ENCODE data around the gene LRPPRC.

The LRPPRC gene

DNA sequence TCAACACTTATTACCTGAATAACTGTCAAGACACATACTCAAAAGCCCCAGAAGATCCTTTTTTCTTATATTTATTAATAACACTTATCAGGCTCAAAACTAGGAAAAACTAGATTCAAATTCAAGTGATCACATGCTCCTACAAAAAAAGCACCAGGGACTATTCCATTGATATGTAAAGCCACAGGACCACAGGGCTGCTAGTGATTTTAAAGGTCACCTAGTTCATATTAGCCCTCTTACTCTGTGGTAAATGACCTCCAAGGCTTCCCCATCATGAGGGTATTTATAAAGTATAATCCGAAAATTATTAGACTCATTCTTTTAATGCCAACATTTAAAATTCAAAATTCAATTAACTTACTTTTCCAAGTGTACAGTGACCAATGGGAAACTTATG is 52.5 kb downstream of the LRPPRC start:
- no peak overlapping the region for H3K4me3 ChIP-seq (ENCODE audit: control insufficient read depth, low read depth, low read length)
- TF ChIP-seq, protein P1, sequence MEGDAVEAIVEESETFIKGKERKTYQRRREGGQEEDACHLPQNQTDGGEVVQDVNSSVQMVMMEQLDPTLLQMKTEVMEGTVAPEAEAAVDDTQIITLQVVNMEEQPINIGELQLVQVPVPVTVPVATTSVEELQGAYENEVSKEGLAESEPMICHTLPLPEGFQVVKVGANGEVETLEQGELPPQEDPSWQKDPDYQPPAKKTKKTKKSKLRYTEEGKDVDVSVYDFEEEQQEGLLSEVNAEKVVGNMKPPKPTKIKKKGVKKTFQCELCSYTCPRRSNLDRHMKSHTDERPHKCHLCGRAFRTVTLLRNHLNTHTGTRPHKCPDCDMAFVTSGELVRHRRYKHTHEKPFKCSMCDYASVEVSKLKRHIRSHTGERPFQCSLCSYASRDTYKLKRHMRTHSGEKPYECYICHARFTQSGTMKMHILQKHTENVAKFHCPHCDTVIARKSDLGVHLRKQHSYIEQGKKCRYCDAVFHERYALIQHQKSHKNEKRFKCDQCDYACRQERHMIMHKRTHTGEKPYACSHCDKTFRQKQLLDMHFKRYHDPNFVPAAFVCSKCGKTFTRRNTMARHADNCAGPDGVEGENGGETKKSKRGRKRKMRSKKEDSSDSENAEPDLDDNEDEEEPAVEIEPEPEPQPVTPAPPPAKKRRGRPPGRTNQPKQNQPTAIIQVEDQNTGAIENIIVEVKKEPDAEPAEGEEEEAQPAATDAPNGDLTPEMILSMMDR (IDR thresholded peaks at IDR 0.05; ENCODE audit: control insufficient read depth, insufficient read depth, low read depth, low read length, missing control alignments) = no peak
- no peak for DNase-seq (ENCODE audit: low read depth)

DNA sequence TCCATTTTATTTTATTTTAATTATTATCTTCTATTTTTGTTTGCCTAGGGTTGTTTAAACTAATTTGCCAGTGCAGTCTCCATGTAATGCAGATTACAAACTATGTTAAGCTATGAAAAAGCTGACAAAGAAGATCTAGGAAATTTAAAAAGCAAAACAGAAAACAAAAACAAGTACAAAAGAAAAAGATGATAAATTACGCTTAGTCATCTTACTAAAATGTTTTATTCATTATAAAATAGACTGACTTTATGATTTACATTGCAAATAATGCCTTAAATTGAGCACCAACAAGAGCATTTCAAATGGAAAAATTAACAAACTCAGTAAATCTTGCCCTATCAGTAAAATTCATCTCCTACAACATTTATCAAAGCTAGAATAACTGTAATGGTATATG is 52.9 kb downstream of the LRPPRC start:
- TF ChIP-seq, protein P1 (IDR thresholded peaks at IDR 0.05; ENCODE audit: control insufficient read depth, insufficient read depth, low read depth, low read length, missing control alignments) = no peak
- DNase-seq (ENCODE audit: low read depth) = no peak
- H3K4me3 ChIP-seq (ENCODE audit: control insufficient read depth, low read depth, low read length) = no peak overlapping the region

DNA sequence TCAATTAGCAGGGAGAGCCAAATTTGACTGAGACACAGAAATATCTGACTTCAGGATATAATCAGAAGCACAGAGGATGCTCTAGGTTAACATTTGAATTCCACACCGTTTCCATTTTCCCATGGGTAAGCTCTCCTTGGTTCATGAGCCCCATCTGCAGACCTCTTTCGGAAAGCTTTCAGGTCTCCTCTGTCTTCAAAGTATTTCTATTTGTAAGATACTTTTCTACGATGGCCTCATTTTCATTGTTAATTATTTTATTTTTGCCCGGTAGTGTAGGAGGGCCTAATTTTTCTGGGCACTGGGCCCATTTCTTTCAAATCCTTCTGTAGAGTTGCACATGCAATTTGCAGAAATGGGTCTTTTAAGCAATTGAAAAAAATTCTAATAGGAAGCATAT is 53.8 kb downstream of the LRPPRC start:
- no peak for DNase-seq (ENCODE audit: low read depth)
- H3K4me3 ChIP-seq (ENCODE audit: control insufficient read depth, low read depth, low read length) = no peak overlapping the region
- TF ChIP-seq, protein P1 (IDR thresholded peaks at IDR 0.05; ENCODE audit: control insufficient read depth, insufficient read depth, low read depth, low read length, missing control alignments) = no peak

DNA sequence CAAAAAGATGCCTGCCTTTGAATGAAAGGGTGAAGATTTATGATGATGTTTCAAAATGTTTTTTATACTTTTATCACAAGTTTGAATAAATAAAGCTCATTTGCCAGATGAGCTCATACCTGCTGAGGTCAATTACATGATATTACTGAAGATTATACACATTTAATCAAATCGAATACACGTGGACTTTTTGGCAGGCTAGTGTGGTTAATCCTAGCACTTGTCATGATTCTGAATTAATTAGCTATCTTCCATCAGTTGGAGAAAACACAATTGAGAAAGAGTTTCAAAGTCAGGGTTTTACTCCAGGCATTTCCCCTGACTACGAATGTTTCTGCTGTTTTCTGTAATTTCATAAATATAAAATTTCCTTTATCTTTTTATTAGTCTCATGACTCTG is 54.4 kb downstream of the LRPPRC start:
- TF ChIP-seq, protein P1 (IDR thresholded peaks at IDR 0.05; ENCODE audit: control insufficient read depth, insufficient read depth, low read depth, low read length, missing control alignments) = no peak
- no peak for DNase-seq (ENCODE audit: low read depth)
- H3K4me3 ChIP-seq (ENCODE audit: control insufficient read depth, low read depth, low read length) = no peak overlapping the region

DNA sequence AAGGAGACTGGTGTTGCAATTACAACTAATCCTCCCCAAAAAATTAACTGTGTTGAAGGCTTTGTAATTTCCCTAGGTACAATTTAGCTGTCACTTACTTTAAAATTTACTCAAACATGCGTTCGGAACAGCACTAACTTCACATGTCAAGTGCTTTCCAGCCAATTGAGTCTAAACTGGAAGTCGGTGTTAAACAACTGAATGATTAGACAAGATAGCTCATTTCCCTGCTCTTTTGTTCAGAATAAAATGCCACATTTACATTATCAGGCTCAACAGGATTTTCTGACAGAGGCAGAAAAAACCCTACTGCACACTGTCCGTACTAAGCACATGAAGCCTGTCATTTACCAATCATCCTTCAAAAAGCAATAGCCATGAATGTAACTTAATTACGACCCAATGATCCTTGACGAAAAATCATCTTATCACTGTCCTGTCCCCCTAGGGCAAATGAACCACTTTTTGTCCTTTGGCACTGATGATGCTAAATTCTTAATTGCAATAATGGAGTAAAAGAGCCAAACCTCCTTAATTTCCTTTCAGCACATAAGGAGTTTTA is 56.0 kb downstream of the LRPPRC start:
- H3K4me3 ChIP-seq (ENCODE audit: control insufficient read depth, low read depth, low read length) = no peak overlapping the region
- TF ChIP-seq, protein P1 (IDR thresholded peaks at IDR 0.05; ENCODE audit: control insufficient read depth, insufficient read depth, low read depth, low read length, missing control alignments) = no peak
- DNase-seq (ENCODE audit: low read depth) = no peak

DNA sequence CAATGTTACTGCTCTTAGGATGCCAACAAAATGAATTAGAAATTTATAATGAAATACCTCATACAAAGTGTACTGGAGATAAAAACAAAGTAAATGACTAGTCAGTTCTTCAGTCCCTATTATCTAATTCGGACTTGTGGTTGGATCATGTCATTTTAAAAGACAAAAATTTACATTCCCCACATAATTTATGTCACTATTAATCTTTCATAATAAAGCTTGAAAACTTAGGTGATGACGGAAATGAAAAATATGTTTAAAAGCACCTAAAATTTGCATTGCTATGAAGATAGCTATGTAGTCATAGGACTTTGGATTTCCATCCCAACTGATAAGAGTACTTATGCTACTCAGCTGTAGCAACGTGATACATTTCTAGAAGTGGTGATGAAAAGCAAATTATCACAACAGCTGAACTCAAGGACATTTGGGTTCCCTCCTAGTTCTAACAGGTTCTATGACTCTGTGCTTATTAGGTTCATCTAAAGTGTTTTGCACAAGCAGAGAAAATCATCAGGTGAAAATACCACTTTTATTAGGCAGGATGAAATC is 58.4 kb downstream of the LRPPRC start:
- TF ChIP-seq, protein P1 (IDR thresholded peaks at IDR 0.05; ENCODE audit: control insufficient read depth, insufficient read depth, low read depth, low read length, missing control alignments) = no peak
- DNase-seq (ENCODE audit: low read depth) = no peak
- H3K4me3 ChIP-seq (ENCODE audit: control insufficient read depth, low read depth, low read length) = no peak overlapping the region

Data from AG09309 (cell line).